SJSA1 (cell line): Measurements from ENCODE around the gene GAL3ST1. TPM values are rescaled to one million over a fixed set of nuclear protein-coding genes. Genes with fewer than 3 reads are reported as not detected.
"Not testable (repeated sequence)": the region's sequence is repeated elsewhere in the genome, so short reads cannot be mapped to it uniquely, and the experiment has no call there.

Experiments
- DNase-seq, 2 experiments: peaks; one replicate each; pipeline ENCODE4 v3.0.0-alpha.2; 2015 to 2020; ENCODE audit warnings: low spot score in 2 of 2, low read depth in 1 of 2
- H3K27ac ChIP-seq: fragments of 250-450 bp; sonication (Bioruptor Pico); 2 replicates; pipeline ENCODE4 v1.5.1; 2020; ENCODE audit warnings: mild to moderate bottlenecking, moderate library complexity
- H3K27me3 ChIP-seq: fragments of 250-450 bp; sonication (Bioruptor Pico); replicated peaks from 2 replicates; pipeline ENCODE4 v1.5.1; 2020; ENCODE audit warnings: mild to moderate bottlenecking, moderate library complexity
- H3K36me3 ChIP-seq: fragments of 250-450 bp; sonication (Bioruptor Pico); 2 replicates; pipeline ENCODE4 v1.5.1; 2020; ENCODE audit warnings: mild to moderate bottlenecking
- H3K4me1 ChIP-seq: fragments of 250-450 bp; sonication (Bioruptor Pico); replicated peaks from 2 replicates; pipeline ENCODE4 v1.6.1; 2021; ENCODE audit warnings: mild to moderate bottlenecking
- H3K4me3 ChIP-seq: fragments of 250-450 bp; sonication (Bioruptor Pico); 2 replicates; pipeline ENCODE4 v1.5.1; 2020; ENCODE audit warnings: mild to moderate bottlenecking
- H3K9me3 ChIP-seq: fragments of 250-450 bp; sonication (Bioruptor Pico); replicated peaks from 2 replicates; pipeline ENCODE4 v1.5.1; 2020; ENCODE audit warnings: mild to moderate bottlenecking
- total RNA-seq: library from RNA; depleted of rRNA; stranded (reverse); fragments of >200 nt; shearing (Covaris generic); gene quantifications from 2 replicates; pipeline ENCODE4 v1.2.3, GENCODE V29; 2014

Gene GAL3ST1
- total RNA-seq, 1 experiment from 2014 or later = not detected

- H3K4me1 ChIP-seq = no peaks in the 10 kb centered on the region
- 0 out of 2 replicates have a peak, but pooled peaks cover 6% of the 10 kb centered on the region for H3K27me3 ChIP-seq
- H3K4me3 ChIP-seq = no peak overlapping the region
- DNase-seq = no peak
- H3K36me3 ChIP-seq = no peaks in the 10 kb centered on the region
- H3K9me3 ChIP-seq = no peaks in the 10 kb centered on the region
- H3K27ac ChIP-seq = no peak overlapping the region
Observed at GRCh38 chr22:30552719-30553118, 21.7 kb downstream of the GAL3ST1 start.

- not testable (repeated sequence) for DNase-seq, H3K4me1 ChIP-seq, H3K4me3 ChIP-seq, H3K27ac ChIP-seq, H3K9me3 ChIP-seq, H3K36me3 ChIP-seq, H3K27me3 ChIP-seq
Observed at GRCh38 chr22:30551813-30552212, 22.7 kb downstream of the GAL3ST1 start.

- peaks cover 17% of the 10 kb centered on the region for H3K27me3 ChIP-seq
- no peak overlapping the region for H3K27ac ChIP-seq
- no peaks in the 10 kb centered on the region for H3K4me1 ChIP-seq
- DNase-seq = no peak
- no peaks in the 10 kb centered on the region for H3K9me3 ChIP-seq
- H3K4me3 ChIP-seq = no peak overlapping the region
- H3K36me3 ChIP-seq = no peaks in the 10 kb centered on the region
Observed at GRCh38 chr22:30547188-30547587, 27.3 kb downstream of the GAL3ST1 start.

- H3K4me1 ChIP-seq = no peaks in the 10 kb centered on the region
- H3K9me3 ChIP-seq = no peaks in the 10 kb centered on the region
- peaks cover 23% of the 10 kb centered on the region for H3K27me3 ChIP-seq
- H3K36me3 ChIP-seq = no peaks in the 10 kb centered on the region
- DNase-seq = no peak
- H3K27ac ChIP-seq = no peak within 1 kb of the TSS
- no peak within 1 kb of the TSS for H3K4me3 ChIP-seq
Observed at GRCh38 chr22:30546616-30547015, 27.8 kb downstream of the GAL3ST1 start, which contains the start of gene SEC14L6. Gene SEC14L6 (minus strand): TSS chr22:30546741. CDS start chr22:30546682, 59 bp downstream.

GRCh38 chr22:30542811-30543188, 31.7 kb downstream of the GAL3ST1 start:
- H3K4me1 ChIP-seq = no peaks in the 10 kb centered on the region
- H3K36me3 ChIP-seq = no peaks in the 10 kb centered on the region
- peaks cover 27% of the 10 kb centered on the region for H3K27me3 ChIP-seq
- H3K27ac ChIP-seq = no peak overlapping the region
- no peaks in the 10 kb centered on the region for H3K9me3 ChIP-seq
- no peak for DNase-seq
- H3K4me3 ChIP-seq = no peak overlapping the region

- no peaks in the 10 kb centered on the region for H3K9me3 ChIP-seq
- H3K36me3 ChIP-seq = no peaks in the 10 kb centered on the region
- no peaks in the 10 kb centered on the region for H3K4me1 ChIP-seq
- no peak overlapping the region for H3K4me3 ChIP-seq
- peaks cover 33% of the 10 kb centered on the region for H3K27me3 ChIP-seq
- DNase-seq = no peak
- no peak overlapping the region for H3K27ac ChIP-seq
Observed at GRCh38 chr22:30541961-30542810, 32.3 kb downstream of the GAL3ST1 start.

GRCh38 chr22:30541511-30541910, 33.0 kb downstream of the GAL3ST1 start:
- H3K4me1 ChIP-seq, H3K4me3 ChIP-seq, H3K36me3 ChIP-seq, H3K9me3 ChIP-seq, DNase-seq, H3K27ac ChIP-seq: not testable (repeated sequence)
- peaks cover 35% of the 10 kb centered on the region for H3K27me3 ChIP-seq

GRCh38 chr22:30539368-30539767, 35.1 kb downstream of the GAL3ST1 start:
- Histone ChIP-seq H3K27me3 (peaks cover 35% of the 10 kb centered on the region), H3K4me3 (no peak overlapping the region), H3K36me3 (no peaks in the 10 kb centered on the region), H3K4me1 (no peaks in the 10 kb centered on the region), H3K9me3 (no peaks in the 10 kb centered on the region), H3K27ac (no peak overlapping the region)
- DNase-seq = no peak

GRCh38 chr22:30538280-30538679, 36.2 kb downstream of the GAL3ST1 start:
- peaks cover 32% of the 10 kb centered on the region for H3K27me3 ChIP-seq
- no peak overlapping the region for H3K4me3 ChIP-seq
- no peaks in the 10 kb centered on the region for H3K4me1 ChIP-seq
- no peak overlapping the region for H3K27ac ChIP-seq
- H3K9me3 ChIP-seq = no peaks in the 10 kb centered on the region
- no peak for DNase-seq
- no peaks in the 10 kb centered on the region for H3K36me3 ChIP-seq

- Histone ChIP-seq H3K27me3 (peaks cover 24% of the 10 kb centered on the region), H3K4me3 (no peak overlapping the region), H3K9me3 (no peaks in the 10 kb centered on the region), H3K36me3 (no peaks in the 10 kb centered on the region), H3K4me1 (no peaks in the 10 kb centered on the region), H3K27ac (no peak overlapping the region)
- DNase-seq = no peak
Observed at GRCh38 chr22:30537083-30537731, 37.3 kb downstream of the GAL3ST1 start.

GRCh38 chr22:30535182-30535581, 39.3 kb downstream of the GAL3ST1 start:
- DNase-seq = no peak
- no peak overlapping the region for H3K4me3 ChIP-seq
- H3K27ac ChIP-seq = no peak overlapping the region
- no peaks in the 10 kb centered on the region for H3K36me3 ChIP-seq
- peaks cover 10% of the 10 kb centered on the region; the same call in 1 of the 2 replicates for H3K27me3 ChIP-seq
- H3K4me1 ChIP-seq = no peaks in the 10 kb centered on the region
- H3K9me3 ChIP-seq = no peaks in the 10 kb centered on the region

- H3K27ac ChIP-seq = no peak overlapping the region
- no peaks in the 10 kb centered on the region for H3K36me3 ChIP-seq
- DNase-seq = no peak
- H3K4me1 ChIP-seq = no peaks in the 10 kb centered on the region
- no peaks in the 10 kb centered on the region for H3K27me3 ChIP-seq
- H3K9me3 ChIP-seq = no peaks in the 10 kb centered on the region
- H3K4me3 ChIP-seq = no peak overlapping the region
Observed at GRCh38 chr22:30531651-30532608, 42.5 kb downstream of the GAL3ST1 start.

- H3K9me3 ChIP-seq = no peaks in the 10 kb centered on the region
- no peaks in the 10 kb centered on the region for H3K36me3 ChIP-seq
- H3K27ac ChIP-seq = no peak overlapping the region
- no peak overlapping the region for H3K4me3 ChIP-seq
- H3K27me3 ChIP-seq = peaks cover 9% of the 10 kb centered on the region
- H3K4me1 ChIP-seq = no peaks in the 10 kb centered on the region
- DNase-seq = no peak
Observed at GRCh38 chr22:30526656-30527055, 47.8 kb downstream of the GAL3ST1 start.
